ENCODE data around the gene CHST3.
"Not testable (repeated sequence)": the region's sequence is repeated elsewhere in the genome, so short reads cannot be mapped to it uniquely, and the experiment has no call there.

Gene CHST3

GRCh38 chr10:71950683-71951082, 13.5 kb upstream of the CHST3 start:
- DNase-seq (ENCODE audit: low read depth in 3 of 3), result no peak

GRCh38 chr10:71952745-71953144, 11.4 kb upstream of the CHST3 start:
- DNase-seq (ENCODE audit: low read depth in 3 of 3), result no peak

- DNase-seq (ENCODE audit: low read depth in 3 of 3), result no peak
These were observed 6.5 kb upstream of the CHST3 start for GRCh38 chr10:71957546-71958275.

GRCh38 chr10:71959526-71959925, 4.7 kb upstream of the CHST3 start:
- DNase-seq (ENCODE audit: low read depth in 3 of 3), result no peak

- no peak for DNase-seq (ENCODE audit: low read depth in 3 of 3)
These were observed 2.4 kb upstream of the CHST3 start for GRCh38 chr10:71961831-71962230.

- no peak for DNase-seq (ENCODE audit: low read depth in 3 of 3)
These were observed 1.3 kb upstream of the CHST3 start for GRCh38 chr10:71962901-71963300.

GRCh38 chr10:71963351-71964097, 671 bp upstream of the CHST3 start:
- no peak for DNase-seq (ENCODE audit: low read depth in 3 of 3)

GRCh38 chr10:71964743-71965515, 734 bp downstream of the CHST3 start:
- peak in 1 of 3 experiments; percentile 64 for DNase-seq (ENCODE audit: low read depth in 3 of 3)

- DNase-seq (ENCODE audit: low read depth in 3 of 3), result no peak
These were observed 1.4 kb downstream of the CHST3 start for GRCh38 chr10:71965623-71966022.

GRCh38 chr10:71966046-71967004, 2.1 kb downstream of the CHST3 start:
- DNase-seq (ENCODE audit: low read depth in 3 of 3), result no peak

GRCh38 chr10:71967958-71968357, 3.8 kb downstream of the CHST3 start:
- not testable (repeated sequence) for DNase-seq (ENCODE audit: low read depth in 3 of 3)

GRCh38 chr10:71968553-71969474, 4.6 kb downstream of the CHST3 start:
- DNase-seq (ENCODE audit: low read depth in 3 of 3), result no peak

GRCh38 chr10:71969929-71970328, 5.7 kb downstream of the CHST3 start:
- no peak for DNase-seq (ENCODE audit: low read depth in 3 of 3)

GRCh38 chr10:71970331-71970730, 6.1 kb downstream of the CHST3 start:
- DNase-seq (ENCODE audit: low read depth in 3 of 3), result no peak

GRCh38 chr10:71970869-71971268, 6.7 kb downstream of the CHST3 start:
- DNase-seq (ENCODE audit: low read depth in 3 of 3), result no peak

GRCh38 chr10:71971311-71971731, 7.1 kb downstream of the CHST3 start:
- DNase-seq (ENCODE audit: low read depth in 3 of 3), result no peak

GRCh38 chr10:71971769-71972555, 7.8 kb downstream of the CHST3 start:
- no peak for DNase-seq (ENCODE audit: low read depth in 3 of 3)

GRCh38 chr10:71972746-71973695, 8.8 kb downstream of the CHST3 start:
- DNase-seq (ENCODE audit: low read depth in 3 of 3), result no peak

Measured in stimulated activated CD4-positive, alpha-beta T cell treated with anti-CD3 and anti-CD28 coated beads, TNF-alpha, amount 100 ng/mL, for 24 hours (primary cell).